ENCODE results near the gene CTSS. TPM values are rescaled to one million over a fixed set of nuclear protein-coding genes. Genes with fewer than 3 reads are reported as not detected.

CTSS gene
- polyA plus RNA-seq, 1 experiment: 7.1 TPM

GRCh38 chr1:150696162-150696561 lies 69.4 kb downstream of the CTSS start:
- ChIA-PET POLR2A (interaction anchor here (0.9 kb wide), 1 partner anchor 117 kb away, joined by 4 read pairs; the partner anchor contains the start of gene MCL1), CTCF (interaction anchor here (1.5 to 2.4 kb wide), 2 partner anchors 117 to 136 kb away, joined by 7 to 12 read pairs; no protein-coding TSS in a partner anchor)
- Histone ChIP-seq H3K27me3 (ENCODE audit: control insufficient read depth, insufficient read depth, low read length) (no peaks in the 10 kb centered on the region), H3K27ac (ENCODE audit: low read depth, low read length) (no peak overlapping the region), H3K9me3 (ENCODE audit: control insufficient read depth, insufficient read depth, low read length) (no peaks in the 10 kb centered on the region), H3K4me3 (ENCODE audit: low read depth, low read length) (peak overlapping the region; percentile 93)
- no peak for TF ChIP-seq CTCF (IDR thresholded peaks at IDR 0.05; ENCODE audit: low read depth, low read length)
- no peak for DNase-seq (ENCODE audit: low read depth, low spot score)

GRCh38 chr1:150695561-150695960 lies 70.0 kb downstream of the CTSS start:
- no peak overlapping the region for H3K27ac ChIP-seq (ENCODE audit: low read depth, low read length)
- H3K9me3 ChIP-seq (ENCODE audit: control insufficient read depth, insufficient read depth, low read length): no peaks in the 10 kb centered on the region
- H3K4me3 ChIP-seq (ENCODE audit: low read depth, low read length): no peak overlapping the region
- no peak for TF ChIP-seq CTCF (IDR thresholded peaks at IDR 0.05; ENCODE audit: low read depth, low read length)
- H3K27me3 ChIP-seq (ENCODE audit: control insufficient read depth, insufficient read depth, low read length): no peaks in the 10 kb centered on the region
- POLR2A ChIA-PET: no interaction called here
- CTCF ChIA-PET: interaction anchor here (2.4 kb wide), 1 partner anchor 135 kb away, joined by 12 read pairs; no protein-coding TSS in a partner anchor
- no peak for DNase-seq (ENCODE audit: low read depth, low spot score)

GRCh38 chr1:150692720-150693119 lies 72.9 kb downstream of the CTSS start:
- POLR2A ChIA-PET: no interaction called here

GRCh38 chr1:150688763-150689162 lies 76.8 kb downstream of the CTSS start:
- ChIA-PET POLR2A (no interaction called here), CTCF (interaction anchor here (0.9 kb wide), 1 partner anchor 124 kb away, joined by 3 read pairs; no protein-coding TSS in a partner anchor)
- Histone ChIP-seq H3K27me3 (ENCODE audit: control insufficient read depth, insufficient read depth, low read length) (no peaks in the 10 kb centered on the region), H3K4me3 (ENCODE audit: low read depth, low read length) (no peak overlapping the region), H3K27ac (ENCODE audit: low read depth, low read length) (no peak overlapping the region), H3K9me3 (ENCODE audit: control insufficient read depth, insufficient read depth, low read length) (no peaks in the 10 kb centered on the region)
- DNase-seq (ENCODE audit: low read depth, low spot score): no peak
- no peak for TF ChIP-seq CTCF (IDR thresholded peaks at IDR 0.05; ENCODE audit: low read depth, low read length)

More at GRCh38 chr1:150692720-150693119, 72.9 kb downstream of the CTSS start:
- no peak overlapping the region for H3K4me3 ChIP-seq (ENCODE audit: low read depth, low read length)
- no peak overlapping the region for H3K27ac ChIP-seq (ENCODE audit: low read depth, low read length)
- no peak for DNase-seq (ENCODE audit: low read depth, low spot score)
- CTCF ChIA-PET: interaction anchor here (1.1 to 2.2 kb wide), 2 partner anchors 81 to 120 kb away, joined by 7 to 9 read pairs; no protein-coding TSS in a partner anchor
- no peak for TF ChIP-seq CTCF (IDR thresholded peaks at IDR 0.05; ENCODE audit: low read depth, low read length)
- H3K9me3 ChIP-seq (ENCODE audit: control insufficient read depth, insufficient read depth, low read length): no peaks in the 10 kb centered on the region
- no peaks in the 10 kb centered on the region for H3K27me3 ChIP-seq (ENCODE audit: control insufficient read depth, insufficient read depth, low read length)

GRCh38 chr1:150686275-150686674 lies 79.3 kb downstream of the CTSS start:
- Histone ChIP-seq H3K4me3 (ENCODE audit: low read depth, low read length) (no peak overlapping the region), H3K27me3 (ENCODE audit: control insufficient read depth, insufficient read depth, low read length) (no peaks in the 10 kb centered on the region), H3K27ac (ENCODE audit: low read depth, low read length) (no peak overlapping the region), H3K9me3 (ENCODE audit: control insufficient read depth, insufficient read depth, low read length) (no peaks in the 10 kb centered on the region)
- TF ChIP-seq CTCF (IDR thresholded peaks at IDR 0.05; ENCODE audit: low read depth, low read length): no peak
- ChIA-PET POLR2A (no interaction called here), CTCF (interaction anchor here (0.7 to 2.0 kb wide), 3 partner anchors 33 to 126 kb away, joined by 3 to 6 read pairs (median 4); no protein-coding TSS in a partner anchor)
- DNase-seq (ENCODE audit: low read depth, low spot score): no peak
